Uterus (tissue), 2 donors: Measurements from ENCODE around the gene DNAH11.

Experiments
- CTCF ChIP-seq, 4 experiments: fragments of 200-600 bp in 2 of 4; fragments of 450-650 bp in 2 of 4; sonication (generic) in 2 of 4; IDR thresholded peaks; one replicate each; pipeline ENCODE4 v1.5.1; 2016 to 2019; ENCODE audit warnings: antibody characterized with exemption in 4 of 4, mild to moderate bottlenecking in 2 of 4, moderate library complexity in 1 of 4
- POLR2A ChIP-seq, 2 donors: fragments of 450-650 bp; IDR thresholded peaks; one replicate each; pipeline ENCODE4 v1.6.1; 2016; ENCODE audit warnings: antibody characterized with exemption in 2 of 2, mild to moderate bottlenecking in 1 of 2, moderate library complexity in 1 of 2

- TF ChIP-seq CTCF (IDR thresholded peaks at IDR 0.05): no peak
- TF ChIP-seq POLR2A (IDR thresholded peaks at IDR 0.05): no peak
Measured at GRCh38 chr7:21747806-21748205, 205.0 kb downstream of the DNAH11 start.
